Hepatocyte (in vitro differentiated cells): ENCODE measurements around the gene SPEG.

Experiments used
- EZH2 ChIP-seq: fragments of 200-600 bp; sonication (generic); IDR thresholded peaks from 2 replicates; pipeline ENCODE4 v1.6.1; 2016; ENCODE audit warnings: antibody characterized with exemption, mild to moderate bottlenecking, borderline replicate concordance
- TF ChIP-seq, protein P1 (sequence below): fragments of 200-600 bp; sonication (generic); IDR thresholded peaks from 2 replicates; pipeline ENCODE4 v1.5.1; 2016; ENCODE audit warnings: antibody characterized with exemption, mild to moderate bottlenecking; ENCODE audit not compliant: poor library complexity

DNA sequence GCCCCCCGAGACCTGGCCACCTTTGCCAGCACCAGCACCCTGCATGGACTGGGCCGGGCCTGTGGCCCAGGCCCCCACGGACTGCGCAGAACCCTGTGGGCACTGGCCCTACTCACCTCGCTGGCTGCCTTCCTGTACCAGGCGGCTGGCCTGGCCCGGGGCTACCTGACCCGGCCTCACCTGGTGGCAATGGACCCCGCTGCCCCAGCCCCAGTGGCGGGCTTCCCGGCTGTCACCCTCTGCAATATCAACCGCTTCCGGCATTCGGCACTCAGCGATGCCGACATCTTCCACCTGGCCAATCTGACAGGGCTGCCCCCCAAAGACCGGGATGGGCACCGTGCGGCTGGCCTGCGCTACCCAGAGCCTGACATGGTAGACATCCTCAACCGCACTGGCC lies 80.2 kb downstream of the SPEG start:
- TF ChIP-seq, protein P1, sequence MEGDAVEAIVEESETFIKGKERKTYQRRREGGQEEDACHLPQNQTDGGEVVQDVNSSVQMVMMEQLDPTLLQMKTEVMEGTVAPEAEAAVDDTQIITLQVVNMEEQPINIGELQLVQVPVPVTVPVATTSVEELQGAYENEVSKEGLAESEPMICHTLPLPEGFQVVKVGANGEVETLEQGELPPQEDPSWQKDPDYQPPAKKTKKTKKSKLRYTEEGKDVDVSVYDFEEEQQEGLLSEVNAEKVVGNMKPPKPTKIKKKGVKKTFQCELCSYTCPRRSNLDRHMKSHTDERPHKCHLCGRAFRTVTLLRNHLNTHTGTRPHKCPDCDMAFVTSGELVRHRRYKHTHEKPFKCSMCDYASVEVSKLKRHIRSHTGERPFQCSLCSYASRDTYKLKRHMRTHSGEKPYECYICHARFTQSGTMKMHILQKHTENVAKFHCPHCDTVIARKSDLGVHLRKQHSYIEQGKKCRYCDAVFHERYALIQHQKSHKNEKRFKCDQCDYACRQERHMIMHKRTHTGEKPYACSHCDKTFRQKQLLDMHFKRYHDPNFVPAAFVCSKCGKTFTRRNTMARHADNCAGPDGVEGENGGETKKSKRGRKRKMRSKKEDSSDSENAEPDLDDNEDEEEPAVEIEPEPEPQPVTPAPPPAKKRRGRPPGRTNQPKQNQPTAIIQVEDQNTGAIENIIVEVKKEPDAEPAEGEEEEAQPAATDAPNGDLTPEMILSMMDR, result no peak
- no peak for TF ChIP-seq EZH2
